ENCODE measurements around the gene GLUD2. TPM values are rescaled to one million over a fixed set of nuclear protein-coding genes. Genes with fewer than 3 reads are reported as not detected.
"Not testable (repeated sequence)": the region's sequence is repeated elsewhere in the genome, so short reads cannot be mapped to it uniquely, and the experiment has no call there.

Gene GLUD2
- total RNA-seq, 4 donors from 2014 or later = 0.29 to 5.4 (median 1.1) TPM

- Histone ChIP-seq H3K9me3 (no peaks in the 10 kb centered on the region), H3K4me3 (no peak overlapping the region), H3K36me3 (no peaks in the 10 kb centered on the region), H3K27me3 (no peaks in the 10 kb centered on the region), H3K4me1 (no peaks in the 10 kb centered on the region), H3K27ac (no peak overlapping the region)
- DNase-seq = no peak
- intact Hi-C loops (cut with DNase I; ENCODE audit: low total_unique reads) = no loop called here
- TF ChIP-seq POLR2A (IDR thresholded peaks at IDR 0.05) = no peak
These were observed 4.7 kb downstream of the GLUD2 start for GRCh38 chrX:121052122-121052521.

GRCh38 chrX:121062289-121062688 lies 14.9 kb downstream of the GLUD2 start:
- TF ChIP-seq CTCF (IDR thresholded peaks at IDR 0.05) (no peak), POLR2A (IDR thresholded peaks at IDR 0.05) (no peak)
- Histone ChIP-seq H3K4me1 (no peaks in the 10 kb centered on the region), H3K9me3 (no peaks in the 10 kb centered on the region), H3K36me3 (no peaks in the 10 kb centered on the region), H3K27me3 (no peaks in the 10 kb centered on the region), H3K27ac (no peak overlapping the region), H3K4me3 (no peak overlapping the region)
- intact Hi-C loops (cut with DNase I; ENCODE audit: low total_unique reads) = no loop called here
- DNase-seq = no peak

- Histone ChIP-seq H3K9me3 (no peaks in the 10 kb centered on the region), H3K4me1 (no peaks in the 10 kb centered on the region), H3K4me3 (no peak overlapping the region), H3K36me3 (no peaks in the 10 kb centered on the region), H3K27ac (no peak overlapping the region), H3K27me3 (no peaks in the 10 kb centered on the region)
- intact Hi-C loops (cut with DNase I; ENCODE audit: low total_unique reads) = no loop called here
- TF ChIP-seq POLR2A (IDR thresholded peaks at IDR 0.05) = no peak
- no peak for DNase-seq
These were observed 17.2 kb downstream of the GLUD2 start for GRCh38 chrX:121064579-121064978.

GRCh38 chrX:121084247-121084646 lies 36.8 kb downstream of the GLUD2 start:
- H3K4me1 ChIP-seq; intact Hi-C loops (cut with DNase I; ENCODE audit: low total_unique reads); H3K4me3 ChIP-seq; H3K27me3 ChIP-seq; H3K9me3 ChIP-seq; DNase-seq; H3K27ac ChIP-seq; H3K36me3 ChIP-seq: not testable (repeated sequence)

GRCh38 chrX:121084903-121085611 lies 37.6 kb downstream of the GLUD2 start:
- DNase-seq = no peak
- no peaks in the 10 kb centered on the region for H3K27me3 ChIP-seq
- H3K4me3 ChIP-seq = no peak overlapping the region
- H3K9me3 ChIP-seq = no peaks in the 10 kb centered on the region
- no peaks in the 10 kb centered on the region for H3K4me1 ChIP-seq
- no peak for TF ChIP-seq CTCF (IDR thresholded peaks at IDR 0.05)
- no peak for TF ChIP-seq POLR2A (IDR thresholded peaks at IDR 0.05)
- H3K27ac ChIP-seq = no peak overlapping the region
- H3K36me3 ChIP-seq = no peaks in the 10 kb centered on the region
- intact Hi-C loops (cut with DNase I; ENCODE audit: low total_unique reads) = no loop called here

GRCh38 chrX:121085612-121086010 lies 38.2 kb downstream of the GLUD2 start:
- TF ChIP-seq POLR2A (IDR thresholded peaks at IDR 0.05) (no peak), CTCF (IDR thresholded peaks at IDR 0.05) (no peak)
- Histone ChIP-seq H3K4me3 (no peak overlapping the region), H3K4me1 (no peaks in the 10 kb centered on the region), H3K27me3 (no peaks in the 10 kb centered on the region), H3K9me3 (no peaks in the 10 kb centered on the region), H3K36me3 (no peaks in the 10 kb centered on the region), H3K27ac (no peak overlapping the region)
- intact Hi-C loops (cut with DNase I; ENCODE audit: low total_unique reads) = no loop called here
- no peak for DNase-seq

- Histone ChIP-seq H3K9me3 (no peaks in the 10 kb centered on the region), H3K4me1 (no peaks in the 10 kb centered on the region), H3K36me3 (no peaks in the 10 kb centered on the region), H3K4me3 (no peak overlapping the region), H3K27me3 (no peaks in the 10 kb centered on the region), H3K27ac (no peak overlapping the region)
- DNase-seq = no peak
- intact Hi-C loops (cut with DNase I; ENCODE audit: low total_unique reads) = no loop called here
- no peak for TF ChIP-seq POLR2A (IDR thresholded peaks at IDR 0.05)
These were observed 45.6 kb downstream of the GLUD2 start for GRCh38 chrX:121093011-121093410.

Other genes with a start within 250 kb of the GLUD2 start
- gene CT47B1, start 171.7 kb upstream of the GLUD2 start, total RNA-seq = not detected
- gene CT47A11, start 110.5 kb upstream of the GLUD2 start, total RNA-seq = not detected
- gene CT47A10, start 105.6 kb upstream of the GLUD2 start, total RNA-seq = not detected
- gene CT47A9, start 100.7 kb upstream of the GLUD2 start, total RNA-seq = not detected
- gene CT47A8, start 95.9 kb upstream of the GLUD2 start, total RNA-seq = not detected
- not detected for gene CT47A7, start 91.0 kb upstream of the GLUD2 start, total RNA-seq
- not detected for gene CT47A6, start 86.1 kb upstream of the GLUD2 start, total RNA-seq
- gene CT47A5, start 81.3 kb upstream of the GLUD2 start, total RNA-seq = not detected
- not detected for gene CT47A4, start 76.4 kb upstream of the GLUD2 start, total RNA-seq
- not detected for gene CT47A3, start 71.5 kb upstream of the GLUD2 start, total RNA-seq
- gene CT47A2, start 66.7 kb upstream of the GLUD2 start, total RNA-seq = not detected
- gene CT47A1, start 61.9 kb upstream of the GLUD2 start, total RNA-seq = not detected